Uterus (tissue), 2 donors: ENCODE measurements around the gene MTRF1.
"Not testable (repeated sequence)": the region's sequence is repeated elsewhere in the genome, so short reads cannot be mapped to it uniquely, and the experiment has no call there.

Experiments
- CTCF ChIP-seq, 4 experiments: fragments of 200-600 bp in 2 of 4; fragments of 450-650 bp in 2 of 4; sonication (generic) in 2 of 4; IDR thresholded peaks; one replicate each; pipeline ENCODE4 v1.5.1; 2016 to 2019; ENCODE audit warnings: antibody characterized with exemption in 4 of 4, mild to moderate bottlenecking in 2 of 4, moderate library complexity in 1 of 4
- POLR2A ChIP-seq, 2 donors: fragments of 450-650 bp; IDR thresholded peaks; one replicate each; pipeline ENCODE4 v1.6.1; 2016; ENCODE audit warnings: antibody characterized with exemption in 2 of 2, mild to moderate bottlenecking in 1 of 2, moderate library complexity in 1 of 2

GRCh38 chr13:41175576-41175975, 87.8 kb downstream of the MTRF1 start:
- not testable (repeated sequence) for TF ChIP-seq POLR2A, CTCF (IDR thresholded peaks at IDR 0.05)
